Kidney (tissue), 14 donors: ENCODE data around the gene GRIA4. TPM values are rescaled to one million over a fixed set of nuclear protein-coding genes. Genes with fewer than 3 reads are reported as not detected.
A peak's percentile ranks its signal among the peaks of the same experiment; 100 is the strongest.

Experiments used
- DNase-seq, 5 donors: peaks; one replicate each; pipeline ENCODE4 v3.0.0-alpha.2; 2013 to 2020
- FAIRE-seq: peaks from 2 replicates; lab custom pipeline; 2012; peaks lifted over from hg19 to GRCh38; lab: Jason Lieb, UNC
- H3K27ac ChIP-seq, 2 donors: one replicate each; pipeline ENCODE4 v1.7.0; 2013; ENCODE audit warnings: low read depth in 2 of 2, low read length in 2 of 2, inconsistent platforms in 1 of 2
- H3K27me3 ChIP-seq: one replicate; pipeline ENCODE4 v1.7.1; 2013; ENCODE audit warnings: low read length, inconsistent platforms; ENCODE audit not compliant: control insufficient read depth, insufficient read depth
- H3K36me3 ChIP-seq, 3 donors: one replicate each; pipeline versions ENCODE4 v1.7.0 to v1.7.1; 2013; ENCODE audit warnings: low read length in 3 of 3, control low read depth in 1 of 3, inconsistent platforms in 1 of 3; ENCODE audit not compliant: insufficient read depth in 3 of 3, control insufficient read depth in 2 of 3
- H3K4me1 ChIP-seq, 3 donors: one replicate each; pipeline versions ENCODE4 v1.7.0 to v1.7.1; 2013; ENCODE audit warnings: low read length in 3 of 3, inconsistent platforms in 1 of 3, low read depth in 1 of 3; ENCODE audit not compliant: control insufficient read depth in 2 of 3, insufficient read depth in 2 of 3
- H3K4me3 ChIP-seq, 3 donors: one replicate each; pipeline versions ENCODE4 v1.7.0 to v1.8.1; 2013; ENCODE audit warnings: low read length in 3 of 3, control low read depth in 1 of 3, inconsistent platforms in 1 of 3
- H3K9ac ChIP-seq, 3 donors: one replicate each; pipeline versions ENCODE4 v1.7.0 to v1.7.1; 2013; ENCODE audit warnings: low read length in 3 of 3, control low read depth in 1 of 3, inconsistent platforms in 1 of 3
- H3K9me3 ChIP-seq, 3 donors: one replicate each; pipeline versions ENCODE4 v1.7.0 to v1.7.1; 2013; ENCODE audit warnings: low read length in 3 of 3, control low read depth in 1 of 3, inconsistent platforms in 1 of 3; ENCODE audit not compliant: control insufficient read depth in 2 of 3, insufficient read depth in 1 of 3
- intact Hi-C: fragments of 100-400 bp; cut with DNase I; formaldehyde crosslinking; loops from one replicate; pipeline ENCODE4 v1.11.1; 2022
- polyA plus RNA-seq: library from polyadenylated mRNA; stranded (reverse); fragments of 350-450 nt; fragmentation: Illumina TruSeq; extraction: RNeasy Lipid Tissue Mini Kit (QIAGEN cat#74804); gene quantifications from one replicate; pipeline ENCODE4 v1.2.3, GENCODE V29; 2014; ENCODE audit warnings: low read depth, low replicate concordance; ENCODE audit not compliant: insufficient read depth
- total RNA-seq: library from RNA; stranded (reverse); fragmentation: NEBNext Ultra II Directional; extraction: Animal tissue kit (Norgen Biotek cat#: 25700); gene quantifications from one replicate; pipeline ENCODE4 v1.2.1, GENCODE V29; 2021
- TF ChIP-seq, protein P1 (sequence below): IDR thresholded peaks from 3 replicates; pipeline ENCODE4 v1.5.1; 2012; ENCODE audit warnings: mild to moderate bottlenecking, moderate library complexity, borderline replicate concordance; ENCODE audit not compliant: insufficient read depth; ENCODE audit errors: extremely low read depth
- donor health status: control.
- donor health status: control.
- donor health status: control.
- donor health status: control.
- donor health status: control.
- donor health status: DM: yes; HTN: yes; CAD: no.
- donor health status: Normal renal cell carcinoma (clear cell type).

Gene GRIA4
- total and polyA plus RNA-seq, 2 donors from 2014 or later, result 0.45 TPM; not detected in 1

DNA sequence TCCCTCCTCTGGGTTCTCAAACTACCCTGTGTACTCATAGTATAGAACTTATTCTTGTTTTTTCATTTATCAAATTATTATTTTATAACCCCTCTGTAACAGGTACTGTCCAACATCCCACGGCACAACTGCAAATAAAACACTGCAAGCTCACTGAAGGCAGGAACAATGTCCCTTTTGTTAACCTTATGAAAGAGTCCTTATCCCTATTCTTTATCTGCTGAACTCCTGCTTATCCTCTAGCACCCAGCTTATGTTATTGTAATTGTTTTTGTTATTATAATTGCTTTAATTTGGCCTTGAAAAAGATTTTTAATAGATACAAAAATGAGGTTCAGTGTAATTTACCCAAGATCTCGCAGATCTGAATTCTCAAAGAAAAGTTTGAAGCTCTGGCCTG, 281.8 kb downstream of the GRIA4 start:
- no peak overlapping the region for H3K27ac ChIP-seq
- no peak for DNase-seq
- no peak overlapping the region for H3K9ac ChIP-seq
- no peaks in the 10 kb centered on the region for H3K9me3 ChIP-seq
- intact Hi-C loops, result no loop called here
- H3K4me1 ChIP-seq, result no peaks in the 10 kb centered on the region
- TF ChIP-seq, protein P1, sequence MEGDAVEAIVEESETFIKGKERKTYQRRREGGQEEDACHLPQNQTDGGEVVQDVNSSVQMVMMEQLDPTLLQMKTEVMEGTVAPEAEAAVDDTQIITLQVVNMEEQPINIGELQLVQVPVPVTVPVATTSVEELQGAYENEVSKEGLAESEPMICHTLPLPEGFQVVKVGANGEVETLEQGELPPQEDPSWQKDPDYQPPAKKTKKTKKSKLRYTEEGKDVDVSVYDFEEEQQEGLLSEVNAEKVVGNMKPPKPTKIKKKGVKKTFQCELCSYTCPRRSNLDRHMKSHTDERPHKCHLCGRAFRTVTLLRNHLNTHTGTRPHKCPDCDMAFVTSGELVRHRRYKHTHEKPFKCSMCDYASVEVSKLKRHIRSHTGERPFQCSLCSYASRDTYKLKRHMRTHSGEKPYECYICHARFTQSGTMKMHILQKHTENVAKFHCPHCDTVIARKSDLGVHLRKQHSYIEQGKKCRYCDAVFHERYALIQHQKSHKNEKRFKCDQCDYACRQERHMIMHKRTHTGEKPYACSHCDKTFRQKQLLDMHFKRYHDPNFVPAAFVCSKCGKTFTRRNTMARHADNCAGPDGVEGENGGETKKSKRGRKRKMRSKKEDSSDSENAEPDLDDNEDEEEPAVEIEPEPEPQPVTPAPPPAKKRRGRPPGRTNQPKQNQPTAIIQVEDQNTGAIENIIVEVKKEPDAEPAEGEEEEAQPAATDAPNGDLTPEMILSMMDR, result no peak
- no peaks in the 10 kb centered on the region for H3K36me3 ChIP-seq
- no peak overlapping the region for H3K4me3 ChIP-seq
- H3K27me3 ChIP-seq, result no peaks in the 10 kb centered on the region
- no peak for FAIRE-seq

DNA sequence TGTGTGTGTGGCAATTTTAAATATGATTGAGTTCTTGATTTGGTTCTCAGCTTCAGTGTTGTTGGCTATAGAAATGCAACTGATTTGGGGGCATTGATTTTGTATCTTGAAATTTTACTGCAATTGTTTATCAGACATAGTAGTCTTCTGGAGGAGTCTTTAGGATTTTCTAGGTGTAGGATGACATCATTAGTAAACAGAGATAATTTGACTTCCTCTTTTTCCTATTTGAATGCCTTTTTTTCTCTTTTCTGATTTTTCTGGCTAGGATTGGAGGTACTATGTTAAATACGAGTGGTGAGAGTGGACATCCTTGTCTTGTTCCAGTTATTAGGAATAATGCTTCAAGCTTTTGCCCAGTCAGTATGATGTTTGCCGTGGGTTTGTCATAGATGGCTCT, 287.3 kb downstream of the GRIA4 start:
- intact Hi-C loops, result no loop called here
- FAIRE-seq (no peak), DNase-seq (no peak)
- H3K27me3 ChIP-seq, result no peaks in the 10 kb centered on the region
- H3K4me1 ChIP-seq, result no peaks in the 10 kb centered on the region
- TF ChIP-seq, protein P1, result no peak
- no peaks in the 10 kb centered on the region for H3K36me3 ChIP-seq
- no peaks in the 10 kb centered on the region for H3K9me3 ChIP-seq
- no peak overlapping the region for H3K27ac ChIP-seq
- H3K9ac ChIP-seq, result no peak overlapping the region
- H3K4me3 ChIP-seq, result no peak overlapping the region

DNA sequence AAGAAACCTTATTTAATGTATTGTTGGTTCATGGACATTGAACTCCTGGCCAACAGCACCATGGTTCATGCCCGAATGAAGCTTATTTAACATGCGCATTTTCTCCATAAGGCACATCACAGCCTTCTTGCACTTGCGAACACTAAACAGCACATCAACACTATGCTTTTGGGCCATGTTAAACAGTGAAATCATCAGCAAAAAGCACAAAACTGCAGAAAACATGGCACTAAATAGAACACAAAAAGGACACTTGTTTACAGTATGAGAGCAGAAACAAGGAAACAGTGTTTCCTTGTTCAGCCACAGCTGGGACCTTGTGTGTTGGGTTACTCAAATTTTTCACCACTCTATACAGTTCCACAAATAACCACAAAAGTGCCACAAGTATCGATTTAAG, 289.9 kb downstream of the GRIA4 start:
- Histone ChIP-seq H3K36me3 (no peaks in the 10 kb centered on the region), H3K9me3 (no peaks in the 10 kb centered on the region), H3K27ac (no peak overlapping the region), H3K4me1 (no peaks in the 10 kb centered on the region), H3K9ac (no peak overlapping the region), H3K27me3 (no peaks in the 10 kb centered on the region), H3K4me3 (no peak overlapping the region)
- DNase-seq (no peak), FAIRE-seq (no peak)
- intact Hi-C loops, result no loop called here
- TF ChIP-seq, protein P1, result no peak

DNA sequence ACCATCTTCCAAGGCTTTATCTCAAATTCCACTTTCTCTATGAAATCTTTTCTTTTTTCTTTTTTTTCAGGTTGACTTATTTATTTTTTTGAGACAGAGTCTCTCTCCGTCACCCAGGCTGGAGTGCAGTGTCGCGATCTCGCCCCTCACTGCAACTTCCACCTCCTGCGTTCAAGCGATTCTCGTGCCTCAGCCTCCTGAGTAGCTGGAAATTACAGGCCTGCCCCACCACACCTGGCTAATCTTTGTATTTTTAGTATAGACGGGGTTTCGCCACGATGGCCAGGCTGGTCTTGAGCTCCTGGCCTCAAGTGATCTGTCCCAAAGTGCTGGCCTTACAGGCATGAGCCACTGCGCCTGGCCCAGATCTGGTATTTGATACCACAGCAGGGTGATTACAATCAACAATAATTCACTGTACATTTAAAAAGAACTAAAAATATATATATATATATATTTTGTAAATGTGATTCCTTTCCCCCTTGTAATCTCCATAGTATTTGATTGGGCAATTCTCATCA, 290.7 kb downstream of the GRIA4 start:
- FAIRE-seq (no peak), DNase-seq (peak in 1 of 5 donors; percentile 42)
- H3K27me3 ChIP-seq, result no peaks in the 10 kb centered on the region
- H3K9ac ChIP-seq, result no peak overlapping the region
- no peaks in the 10 kb centered on the region for H3K9me3 ChIP-seq
- no peaks in the 10 kb centered on the region for H3K4me1 ChIP-seq
- H3K4me3 ChIP-seq, result no peak overlapping the region
- intact Hi-C loops, result no loop called here
- TF ChIP-seq, protein P1, result no peak
- H3K27ac ChIP-seq, result no peak overlapping the region
- H3K36me3 ChIP-seq, result no peaks in the 10 kb centered on the region
